Erythroblast (primary cell): ENCODE results near the gene ARAP3.

ENCODE experiments used
- GATA1 ChIP-seq: IDR thresholded peaks from 2 replicates; pipeline ENCODE4 v1.6.1; 2011; ENCODE audit warnings: low read depth, mild to moderate bottlenecking, control low read depth, low read length, moderate library complexity
- POLR2A ChIP-seq: IDR thresholded peaks from 2 replicates; pipeline ENCODE4 v1.6.1; 2011; ENCODE audit warnings: mild to moderate bottlenecking, low read length

GRCh38 chr5:141628175-141628788 lies 53.7 kb downstream of the ARAP3 start:
- TF ChIP-seq POLR2A, result no peak
- TF ChIP-seq GATA1, result no peak
